ENCODE results near the gene PCDH7. TPM values are rescaled to one million over a fixed set of nuclear protein-coding genes. Genes with fewer than 3 reads are reported as not detected.

Gene PCDH7
- total and polyA plus RNA-seq, 2 experiments from 2014 or later, result 2.4 to 10.8 TPM

DNA sequence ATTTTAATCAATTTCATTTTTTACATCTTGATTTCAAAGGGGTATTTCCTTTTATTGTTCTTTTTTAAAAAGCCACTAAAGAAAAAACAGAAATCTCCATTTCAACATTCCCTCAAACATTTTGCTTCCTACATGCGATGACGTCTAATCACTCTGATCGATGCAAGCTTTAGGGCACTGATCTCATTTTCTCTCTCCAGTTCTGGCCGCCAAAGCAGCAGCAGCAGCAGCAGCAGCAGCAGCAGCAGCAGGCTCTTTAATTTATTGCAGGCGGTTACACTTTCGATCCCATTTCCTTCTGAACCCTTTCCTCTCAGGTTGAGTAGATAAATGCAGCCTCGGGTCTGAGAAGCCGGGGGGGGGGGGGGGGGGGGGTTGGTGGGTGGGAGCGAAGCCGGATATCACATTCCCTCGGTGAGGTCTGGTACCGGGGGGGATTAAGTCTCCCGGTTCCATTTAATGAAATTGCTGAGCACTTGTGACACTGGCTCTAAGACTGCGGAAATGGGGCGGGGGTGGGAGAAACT, 3.4 kb upstream of the PCDH7 start:
- Mint-ChIP-seq H3K36me3 (ENCODE audit: low read depth) (no peaks in the 10 kb centered on the region), H3K27me3 (ENCODE audit: insufficient read depth, low read depth, poor library complexity) (peaks cover 36% of the 10 kb centered on the region), H3K27ac (no peak overlapping the region), H3K4me1 (peaks cover 22% of the 10 kb centered on the region; the same call in 2 of the 3 replicates), H3K9me3 (no peaks in the 10 kb centered on the region; the same call in 2 of the 3 replicates), H3K4me3 (peak overlapping the region; percentile 96)
- DNase-seq (ENCODE audit: low spot score), result peak; percentile 57
- no peaks in the 10 kb centered on the region for H4K20me1 ChIP-seq (replicated peaks; ENCODE audit: insufficient read depth)
- H3K27me3 ChIP-seq (ENCODE audit: insufficient read depth), result peaks cover 25% of the 10 kb centered on the region
- H3K4me2 ChIP-seq, result peak overlapping the region; percentile 98
- H3K79me2 ChIP-seq (replicated peaks; ENCODE audit: insufficient read depth), result no peaks in the 10 kb centered on the region
- peaks cover 8% of the 10 kb centered on the region; the same call in 1 of the 2 replicates for H3K4me1 ChIP-seq (ENCODE audit: insufficient read depth)
- peaks cover 14% of the 10 kb centered on the region; the same call in 1 of the 2 replicates for H3F3A ChIP-seq (replicated peaks; ENCODE audit: low read depth)
- H3K27ac ChIP-seq (ENCODE audit: low read depth), result no peak overlapping the region
- TF ChIP-seq, protein P1, sequence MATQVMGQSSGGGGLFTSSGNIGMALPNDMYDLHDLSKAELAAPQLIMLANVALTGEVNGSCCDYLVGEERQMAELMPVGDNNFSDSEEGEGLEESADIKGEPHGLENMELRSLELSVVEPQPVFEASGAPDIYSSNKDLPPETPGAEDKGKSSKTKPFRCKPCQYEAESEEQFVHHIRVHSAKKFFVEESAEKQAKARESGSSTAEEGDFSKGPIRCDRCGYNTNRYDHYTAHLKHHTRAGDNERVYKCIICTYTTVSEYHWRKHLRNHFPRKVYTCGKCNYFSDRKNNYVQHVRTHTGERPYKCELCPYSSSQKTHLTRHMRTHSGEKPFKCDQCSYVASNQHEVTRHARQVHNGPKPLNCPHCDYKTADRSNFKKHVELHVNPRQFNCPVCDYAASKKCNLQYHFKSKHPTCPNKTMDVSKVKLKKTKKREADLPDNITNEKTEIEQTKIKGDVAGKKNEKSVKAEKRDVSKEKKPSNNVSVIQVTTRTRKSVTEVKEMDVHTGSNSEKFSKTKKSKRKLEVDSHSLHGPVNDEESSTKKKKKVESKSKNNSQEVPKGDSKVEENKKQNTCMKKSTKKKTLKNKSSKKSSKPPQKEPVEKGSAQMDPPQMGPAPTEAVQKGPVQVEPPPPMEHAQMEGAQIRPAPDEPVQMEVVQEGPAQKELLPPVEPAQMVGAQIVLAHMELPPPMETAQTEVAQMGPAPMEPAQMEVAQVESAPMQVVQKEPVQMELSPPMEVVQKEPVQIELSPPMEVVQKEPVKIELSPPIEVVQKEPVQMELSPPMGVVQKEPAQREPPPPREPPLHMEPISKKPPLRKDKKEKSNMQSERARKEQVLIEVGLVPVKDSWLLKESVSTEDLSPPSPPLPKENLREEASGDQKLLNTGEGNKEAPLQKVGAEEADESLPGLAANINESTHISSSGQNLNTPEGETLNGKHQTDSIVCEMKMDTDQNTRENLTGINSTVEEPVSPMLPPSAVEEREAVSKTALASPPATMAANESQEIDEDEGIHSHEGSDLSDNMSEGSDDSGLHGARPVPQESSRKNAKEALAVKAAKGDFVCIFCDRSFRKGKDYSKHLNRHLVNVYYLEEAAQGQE (IDR thresholded peaks at IDR 0.05; ENCODE audit: unreplicated experiment), result no peak
- TF ChIP-seq CREB1 (CRISPR knock-in tag; IDR thresholded peaks at IDR 0.05; ENCODE audit: low read depth), result peak; percentile 79
- no peaks in the 10 kb centered on the region for H3K36me3 ChIP-seq (ENCODE audit: insufficient read depth)
- peak overlapping the region; percentile 96 for H3K4me3 ChIP-seq
- no peak for ATAC-seq
- H2AFZ ChIP-seq, result no peak overlapping the region; the same call in 1 of the 2 replicates
- H3K9me2 ChIP-seq (ENCODE audit: insufficient read depth), result no peaks in the 10 kb centered on the region

DNA sequence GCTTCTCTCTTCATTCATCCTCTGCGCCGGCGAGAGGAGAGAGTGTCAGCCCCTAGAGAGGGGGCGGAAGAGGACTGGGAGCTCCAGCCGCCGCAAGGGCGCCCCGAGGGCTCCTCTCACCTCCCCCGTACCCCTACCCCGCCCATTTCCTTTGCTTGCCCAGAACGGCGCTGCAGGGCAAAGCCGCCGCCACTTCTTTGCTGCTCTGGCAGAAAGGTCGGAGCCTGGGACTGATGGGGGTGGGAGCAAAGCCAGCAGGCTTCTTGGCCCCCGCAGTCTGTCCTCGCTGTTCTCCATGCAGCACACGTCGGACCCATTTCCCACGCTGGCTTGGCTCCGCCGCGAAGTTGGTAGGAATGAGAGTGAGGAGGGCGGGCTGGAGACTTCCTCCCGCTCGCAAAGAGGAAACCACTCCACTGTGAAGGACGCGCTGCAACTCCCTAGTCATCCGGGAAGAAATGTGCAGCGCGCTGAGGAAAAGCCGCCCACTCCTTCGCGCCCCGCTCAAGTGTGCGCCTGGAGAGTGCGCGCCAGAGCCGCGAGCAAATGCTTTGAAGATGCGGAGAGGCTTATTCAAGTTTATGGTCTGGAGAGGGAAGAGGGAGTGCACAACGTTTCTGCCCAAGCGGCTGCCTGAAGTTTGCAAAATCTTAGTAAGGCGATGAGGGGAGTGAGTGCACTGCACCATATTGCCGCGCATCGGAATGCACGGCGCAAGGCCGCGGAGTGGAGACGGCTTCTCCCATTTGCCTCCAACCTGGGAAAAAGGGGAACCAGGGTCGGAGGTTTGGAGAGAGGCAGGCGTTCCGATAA, 2.8 kb upstream of the PCDH7 start:
- Mint-ChIP-seq H3K4me1 (peaks cover 22% of the 10 kb centered on the region; the same call in 2 of the 3 replicates), H3K36me3 (ENCODE audit: low read depth) (no peaks in the 10 kb centered on the region), H3K27me3 (ENCODE audit: insufficient read depth, low read depth, poor library complexity) (peaks cover 41% of the 10 kb centered on the region), H3K4me3 (peak overlapping the region; percentile 96), H3K9me3 (no peaks in the 10 kb centered on the region; the same call in 2 of the 3 replicates), H3K27ac (no peak overlapping the region)
- H4K20me1 ChIP-seq (replicated peaks; ENCODE audit: insufficient read depth), result no peaks in the 10 kb centered on the region
- H3K9me2 ChIP-seq (ENCODE audit: insufficient read depth), result no peaks in the 10 kb centered on the region
- ATAC-seq (peak; percentile 30), DNase-seq (ENCODE audit: low spot score) (peak; percentile 83)
- H3K27ac ChIP-seq (ENCODE audit: low read depth), result no peak overlapping the region
- peak overlapping the region; percentile 98 for H3K4me2 ChIP-seq
- no peaks in the 10 kb centered on the region for H3K36me3 ChIP-seq (ENCODE audit: insufficient read depth)
- H2AFZ ChIP-seq, result peak overlapping the region; percentile 99
- peaks cover 8% of the 10 kb centered on the region; the same call in 1 of the 2 replicates for H3K4me1 ChIP-seq (ENCODE audit: insufficient read depth)
- no peaks in the 10 kb centered on the region for H3K79me2 ChIP-seq (replicated peaks; ENCODE audit: insufficient read depth)
- H3F3A ChIP-seq (replicated peaks; ENCODE audit: low read depth), result peaks cover 14% of the 10 kb centered on the region; the same call in 1 of the 2 replicates
- H3K4me3 ChIP-seq, result peak overlapping the region; percentile 96
- H3K27me3 ChIP-seq (ENCODE audit: insufficient read depth), result peaks cover 31% of the 10 kb centered on the region
- TF ChIP-seq, protein P2, sequence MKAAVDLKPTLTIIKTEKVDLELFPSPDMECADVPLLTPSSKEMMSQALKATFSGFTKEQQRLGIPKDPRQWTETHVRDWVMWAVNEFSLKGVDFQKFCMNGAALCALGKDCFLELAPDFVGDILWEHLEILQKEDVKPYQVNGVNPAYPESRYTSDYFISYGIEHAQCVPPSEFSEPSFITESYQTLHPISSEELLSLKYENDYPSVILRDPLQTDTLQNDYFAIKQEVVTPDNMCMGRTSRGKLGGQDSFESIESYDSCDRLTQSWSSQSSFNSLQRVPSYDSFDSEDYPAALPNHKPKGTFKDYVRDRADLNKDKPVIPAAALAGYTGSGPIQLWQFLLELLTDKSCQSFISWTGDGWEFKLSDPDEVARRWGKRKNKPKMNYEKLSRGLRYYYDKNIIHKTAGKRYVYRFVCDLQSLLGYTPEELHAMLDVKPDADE (IDR thresholded peaks at IDR 0.05), result peak; percentile 43; the same call in 1 of the 2 replicates
- TF ChIP-seq, protein P1 (IDR thresholded peaks at IDR 0.05; ENCODE audit: unreplicated experiment), result no peak
- TF ChIP-seq, protein P3, sequence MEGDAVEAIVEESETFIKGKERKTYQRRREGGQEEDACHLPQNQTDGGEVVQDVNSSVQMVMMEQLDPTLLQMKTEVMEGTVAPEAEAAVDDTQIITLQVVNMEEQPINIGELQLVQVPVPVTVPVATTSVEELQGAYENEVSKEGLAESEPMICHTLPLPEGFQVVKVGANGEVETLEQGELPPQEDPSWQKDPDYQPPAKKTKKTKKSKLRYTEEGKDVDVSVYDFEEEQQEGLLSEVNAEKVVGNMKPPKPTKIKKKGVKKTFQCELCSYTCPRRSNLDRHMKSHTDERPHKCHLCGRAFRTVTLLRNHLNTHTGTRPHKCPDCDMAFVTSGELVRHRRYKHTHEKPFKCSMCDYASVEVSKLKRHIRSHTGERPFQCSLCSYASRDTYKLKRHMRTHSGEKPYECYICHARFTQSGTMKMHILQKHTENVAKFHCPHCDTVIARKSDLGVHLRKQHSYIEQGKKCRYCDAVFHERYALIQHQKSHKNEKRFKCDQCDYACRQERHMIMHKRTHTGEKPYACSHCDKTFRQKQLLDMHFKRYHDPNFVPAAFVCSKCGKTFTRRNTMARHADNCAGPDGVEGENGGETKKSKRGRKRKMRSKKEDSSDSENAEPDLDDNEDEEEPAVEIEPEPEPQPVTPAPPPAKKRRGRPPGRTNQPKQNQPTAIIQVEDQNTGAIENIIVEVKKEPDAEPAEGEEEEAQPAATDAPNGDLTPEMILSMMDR (conservative IDR thresholded peaks at IDR 0.05; ENCODE audit: low read depth in 2 of 2), result 0 out of 4 replicates have a peak, but pooled peaks of 1 of the 2 experiments have one; percentile 17
- TF ChIP-seq EZH2 (IDR thresholded peaks at IDR 0.05; ENCODE audit: low read depth, unreplicated experiment), result peak; percentile 31
- TF ChIP-seq POLR2AphosphoS5 (IDR thresholded peaks at IDR 0.05; ENCODE audit: low read depth), result peak; percentile 46
